GM21367 (cell line): ENCODE results near the gene CACNA2D3.
"Not testable (repeated sequence)": the region's sequence is repeated elsewhere in the genome, so short reads cannot be mapped to it uniquely, and the experiment has no call there.

ENCODE experiments used
- ATAC-seq: cut with Tn5 transposase; IDR thresholded peaks from one replicate; pipeline ENCODE4 v1.9.1; 2021; ENCODE audit not compliant: unreplicated experiment

CACNA2D3 gene

DNA sequence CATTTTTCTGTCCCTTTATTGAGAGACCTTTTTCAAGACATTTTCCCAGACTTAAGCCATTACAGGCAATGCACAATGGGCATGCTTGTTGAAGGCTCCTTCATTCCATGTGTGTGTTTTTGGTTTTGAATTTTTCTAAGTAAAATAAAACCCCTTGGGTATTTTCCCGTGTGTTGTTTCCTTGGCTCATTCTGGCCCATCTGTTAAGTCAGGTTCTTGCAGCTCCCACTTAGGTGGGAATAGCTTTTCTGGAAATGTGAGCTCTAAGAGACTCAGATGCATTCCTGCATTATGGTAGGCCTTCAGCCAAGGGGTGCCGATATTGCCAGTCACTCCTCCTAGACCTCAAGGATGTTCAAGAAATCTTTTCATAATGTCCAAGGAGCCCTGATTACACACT, 314.9 kb downstream of the CACNA2D3 start:
- no peak for ATAC-seq

DNA sequence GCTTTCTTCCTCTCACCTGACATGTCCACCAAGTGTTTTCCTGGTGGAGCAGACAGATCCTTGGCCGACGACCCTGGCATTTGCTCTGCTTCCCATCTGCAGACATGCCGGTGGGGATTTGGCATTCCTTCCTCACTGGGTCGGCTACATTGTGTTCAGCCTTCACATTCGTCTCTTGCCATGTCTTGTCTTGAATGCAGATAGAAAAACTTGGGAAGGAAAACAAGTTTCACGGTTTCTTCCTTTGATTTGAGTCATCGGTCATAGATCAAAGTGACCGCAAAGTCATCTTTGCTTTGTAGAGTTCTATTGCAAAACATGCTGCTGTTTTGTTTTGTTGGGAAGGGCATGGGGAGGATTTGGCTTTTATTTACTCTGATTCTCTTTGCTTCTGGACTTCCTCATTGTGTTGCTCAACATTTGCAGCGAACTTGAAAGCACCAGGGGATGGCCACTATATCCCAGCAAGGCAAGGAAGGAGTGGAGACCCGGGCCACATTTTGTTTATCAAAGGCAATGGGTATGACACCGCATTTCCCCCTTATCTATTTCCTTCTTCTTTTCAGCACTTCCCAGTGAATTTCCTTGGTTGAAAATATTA, 321.3 kb downstream of the CACNA2D3 start:
- ATAC-seq = no peak

DNA sequence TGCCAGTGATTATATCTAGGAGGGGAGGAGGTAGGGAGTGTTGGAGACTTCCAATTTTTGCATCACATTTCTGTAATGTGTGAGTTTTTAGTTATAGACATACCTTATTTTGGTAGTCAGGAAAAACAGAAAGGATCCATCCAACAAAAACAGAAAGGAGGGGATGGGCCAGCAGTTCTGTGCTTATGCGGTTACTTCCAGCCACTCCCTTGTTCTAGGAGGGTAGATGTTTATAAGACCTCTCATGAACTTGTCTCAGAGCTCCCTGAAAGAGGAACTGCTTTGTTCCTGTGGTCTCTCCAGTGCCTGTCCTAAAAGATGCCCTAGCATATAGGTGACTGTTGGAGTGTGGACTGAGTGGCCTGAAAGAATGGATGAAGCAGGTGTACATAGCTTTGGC, 323.3 kb downstream of the CACNA2D3 start:
- no peak for ATAC-seq

DNA sequence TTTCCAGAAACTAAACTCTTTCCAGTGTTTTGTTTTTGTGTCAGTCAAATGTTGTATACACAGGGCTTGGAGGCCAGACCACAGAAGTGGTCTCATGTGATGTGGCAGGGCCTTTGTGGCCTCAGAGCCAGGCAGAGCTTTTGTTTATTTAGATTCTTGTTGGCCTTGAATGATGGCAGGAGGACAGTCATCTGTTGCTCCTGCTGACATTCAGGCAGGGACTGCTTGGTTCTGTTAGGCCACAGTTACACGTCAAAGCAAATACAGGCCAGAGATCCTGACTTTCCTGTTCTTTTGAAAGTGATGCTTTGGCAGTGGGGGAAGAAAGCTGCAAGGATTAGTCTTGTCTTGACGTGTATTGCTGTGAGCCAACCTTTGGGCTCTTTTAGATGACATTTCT, 325.1 kb downstream of the CACNA2D3 start:
- no peak for ATAC-seq

DNA sequence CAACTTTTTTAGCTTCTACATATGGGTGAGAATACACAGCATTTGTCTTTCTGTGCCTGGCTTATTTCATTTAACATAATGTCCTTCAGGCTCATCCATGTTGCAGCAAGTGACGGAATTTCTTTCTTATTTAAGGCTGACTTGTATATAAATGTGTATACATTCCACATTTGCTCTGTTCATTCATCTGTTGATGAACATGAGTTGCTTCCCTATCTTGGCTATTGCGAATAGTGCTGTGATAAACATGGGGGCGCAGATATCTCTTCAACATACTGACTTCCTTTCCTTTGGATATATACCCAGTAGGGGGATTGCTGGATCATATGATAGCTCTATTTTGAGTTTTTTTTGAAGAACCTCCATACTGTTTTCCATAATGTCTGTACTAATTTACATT, 332.5 kb downstream of the CACNA2D3 start:
- no peak for ATAC-seq

DNA sequence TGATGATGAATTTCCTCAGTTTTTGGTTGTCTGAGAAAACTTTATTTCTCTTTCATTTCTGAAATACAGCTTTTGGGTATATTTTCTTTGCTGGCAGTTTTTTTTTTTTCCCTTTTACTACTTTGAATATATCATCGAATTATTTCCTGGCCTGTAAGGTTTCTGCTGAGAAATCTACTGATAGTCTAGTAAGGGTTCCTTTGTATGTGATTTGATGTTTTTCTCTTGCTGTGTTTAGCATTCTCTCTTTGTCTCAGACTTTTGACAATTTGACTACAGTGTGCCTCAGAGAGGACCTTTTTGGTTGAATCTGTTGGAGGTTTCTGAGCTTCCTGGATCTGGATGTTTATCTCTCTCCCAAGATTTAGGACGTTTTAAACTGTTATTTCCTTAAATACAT, 336.0 kb downstream of the CACNA2D3 start:
- no peak for ATAC-seq

DNA sequence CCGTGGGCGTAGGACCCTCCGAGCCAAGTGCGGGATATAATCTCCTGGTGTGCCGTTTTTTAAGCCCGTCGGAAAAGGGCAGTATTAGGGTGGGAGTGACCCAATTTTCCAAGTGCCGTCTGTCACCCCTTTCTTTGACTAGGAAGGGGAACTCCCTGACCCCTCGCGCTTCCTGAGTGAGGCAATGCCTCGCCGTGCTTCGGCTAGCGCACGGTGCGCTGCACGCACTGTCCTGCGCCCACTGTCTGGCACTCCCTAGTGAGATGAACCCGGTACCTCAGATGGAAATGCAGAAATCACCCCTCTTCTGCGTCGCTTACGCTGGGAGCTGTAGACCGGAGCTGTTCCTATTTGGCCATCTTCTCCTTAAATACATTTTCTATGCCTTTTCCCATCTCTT, 342.2 kb downstream of the CACNA2D3 start:
- not testable (repeated sequence) for ATAC-seq

DNA sequence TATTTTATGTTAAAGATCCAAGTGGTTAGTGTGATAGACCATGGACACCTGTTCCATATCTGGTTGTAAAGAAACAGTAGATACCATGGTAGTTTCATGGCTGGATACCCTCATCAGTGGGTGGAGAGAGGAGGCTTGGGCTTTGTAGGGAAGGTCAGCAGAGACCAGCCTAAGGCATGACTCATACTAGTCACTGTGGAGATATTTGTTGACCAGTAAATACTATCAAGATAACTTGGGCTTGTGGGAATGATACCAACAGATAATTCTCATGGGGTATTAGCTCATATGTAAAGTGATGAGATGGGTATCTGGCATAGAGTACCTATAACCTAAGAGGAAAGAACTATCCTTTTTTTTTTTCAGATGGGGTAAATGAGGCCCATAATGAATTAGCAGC, 354.5 kb downstream of the CACNA2D3 start:
- no peak for ATAC-seq

DNA sequence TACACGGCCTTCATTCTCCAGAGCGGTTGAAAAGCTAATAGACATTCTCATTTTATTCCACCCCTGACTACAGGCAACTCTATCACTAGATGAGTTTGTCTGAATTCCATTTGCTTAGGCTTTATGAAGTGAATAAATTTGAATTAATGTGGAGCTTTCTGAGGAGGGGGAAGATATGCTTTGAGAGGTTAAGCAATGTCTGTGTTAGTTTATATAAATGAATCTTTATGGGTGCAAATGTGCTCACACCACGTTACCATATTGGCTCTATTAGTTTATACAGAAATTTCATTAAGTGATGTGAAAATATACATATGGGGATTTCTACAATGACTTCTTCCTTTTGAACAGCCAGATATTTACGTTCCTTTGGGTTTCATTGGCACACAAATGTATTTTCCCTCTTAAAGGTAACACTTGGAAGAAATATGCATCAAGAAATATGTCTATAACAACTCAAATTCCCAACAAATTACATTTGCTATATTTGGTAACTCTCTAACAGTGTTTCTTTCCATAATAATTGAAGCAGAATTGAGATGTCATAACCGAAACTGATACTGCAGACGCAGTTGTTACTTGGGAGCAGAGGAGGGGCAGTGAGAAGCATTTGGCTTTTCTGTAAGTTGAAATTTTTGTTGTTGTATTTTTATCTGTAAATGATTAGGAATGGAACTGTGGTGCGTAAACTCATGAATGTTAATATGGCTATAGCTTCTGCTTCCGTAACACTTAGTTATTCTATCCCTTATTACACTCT, 359.4 kb downstream of the CACNA2D3 start:
- no peak for ATAC-seq

DNA sequence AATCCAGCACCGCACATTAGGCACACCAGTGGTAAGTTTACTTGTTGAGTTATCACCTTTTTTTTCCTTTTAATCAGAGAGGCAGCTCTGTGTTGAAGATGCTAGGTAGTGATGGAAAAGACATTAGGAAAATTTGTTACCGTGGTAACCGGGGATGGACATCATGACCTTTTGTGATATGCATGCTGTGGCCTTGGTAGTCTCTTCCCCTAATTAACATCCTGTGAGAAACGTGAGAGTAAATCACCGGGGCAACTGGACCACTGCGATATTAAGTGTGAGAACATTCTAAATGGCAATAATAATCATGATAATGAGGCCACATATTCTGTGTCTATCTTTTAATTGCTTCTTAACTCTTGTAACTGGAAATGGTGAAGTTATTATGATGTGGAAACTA, 362.0 kb downstream of the CACNA2D3 start:
- no peak for ATAC-seq

DNA sequence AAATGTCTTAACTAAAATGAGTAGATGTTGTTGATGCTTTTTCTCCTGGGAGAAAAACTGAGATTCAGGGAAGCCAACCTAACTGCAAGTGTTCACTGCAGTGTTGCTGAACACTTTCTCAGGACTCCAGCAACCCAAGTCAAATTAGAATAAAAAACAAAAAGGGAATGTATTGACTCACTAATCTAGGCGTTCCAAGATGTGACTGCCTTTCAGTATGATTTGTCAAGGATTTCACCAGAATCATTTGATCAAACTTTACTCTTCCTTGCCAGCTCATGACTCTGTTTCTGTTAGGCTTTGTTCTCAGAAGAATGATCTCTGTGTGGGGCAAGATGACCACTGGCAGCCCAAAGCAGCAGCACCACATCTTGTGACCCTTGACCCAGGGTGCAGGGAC, 364.0 kb downstream of the CACNA2D3 start:
- no peak for ATAC-seq

DNA sequence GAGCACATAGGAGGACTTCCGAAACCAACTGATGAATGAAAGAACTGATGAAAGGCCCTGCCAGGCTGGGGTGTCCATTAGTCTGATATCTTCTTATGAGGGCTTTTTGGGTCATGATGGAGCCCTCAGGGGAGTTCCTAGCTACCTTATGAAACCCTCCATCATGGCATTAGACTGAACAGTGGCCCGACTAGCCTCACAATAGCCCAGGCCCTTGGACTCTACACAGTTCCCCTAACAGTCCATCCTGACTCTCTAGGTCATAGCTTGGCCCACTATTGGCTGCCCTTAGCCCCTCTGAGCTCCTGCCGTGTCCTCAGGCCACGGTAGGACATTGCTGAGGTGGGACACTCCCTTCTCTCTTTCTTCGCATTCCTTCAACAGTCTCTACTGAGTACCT, 365.9 kb downstream of the CACNA2D3 start:
- no peak for ATAC-seq

DNA sequence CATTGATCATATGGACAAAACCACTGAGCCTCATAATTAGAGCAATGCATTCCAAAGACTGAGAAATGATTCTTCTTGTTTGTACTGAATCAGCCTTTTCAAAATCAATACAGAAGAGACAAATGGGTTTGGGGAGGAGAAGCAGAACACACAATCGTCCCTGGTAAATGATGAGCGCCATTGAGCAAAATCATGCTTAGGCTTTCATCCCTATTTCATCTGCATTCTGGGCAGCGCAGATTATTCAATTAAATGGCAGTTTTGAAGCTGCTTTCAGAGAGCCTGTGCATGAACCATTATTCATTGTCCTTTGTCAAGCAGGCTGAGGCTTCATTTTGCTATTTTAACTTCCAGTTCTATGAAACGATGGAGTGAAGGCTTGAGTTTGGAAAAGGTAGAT, 371.9 kb downstream of the CACNA2D3 start:
- no peak for ATAC-seq

DNA sequence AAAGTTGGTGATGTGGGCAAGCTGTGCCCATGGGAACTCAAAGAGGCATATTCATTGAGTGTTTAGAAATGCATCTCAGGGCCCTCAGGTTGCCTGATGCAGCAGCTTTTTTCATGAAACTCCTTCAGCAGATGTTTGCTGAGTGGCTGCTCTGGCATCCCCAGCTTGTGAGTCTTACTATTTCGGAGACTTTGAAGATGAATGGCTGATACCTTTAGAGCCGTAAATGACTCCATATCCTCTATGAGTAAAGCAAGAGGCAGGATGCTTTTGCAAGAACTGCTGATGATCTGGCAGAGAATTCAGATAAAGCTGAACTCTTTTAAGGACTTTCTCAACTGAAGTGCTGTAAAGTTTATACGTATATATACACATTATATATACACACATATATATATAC, 384.3 kb downstream of the CACNA2D3 start:
- no peak for ATAC-seq

DNA sequence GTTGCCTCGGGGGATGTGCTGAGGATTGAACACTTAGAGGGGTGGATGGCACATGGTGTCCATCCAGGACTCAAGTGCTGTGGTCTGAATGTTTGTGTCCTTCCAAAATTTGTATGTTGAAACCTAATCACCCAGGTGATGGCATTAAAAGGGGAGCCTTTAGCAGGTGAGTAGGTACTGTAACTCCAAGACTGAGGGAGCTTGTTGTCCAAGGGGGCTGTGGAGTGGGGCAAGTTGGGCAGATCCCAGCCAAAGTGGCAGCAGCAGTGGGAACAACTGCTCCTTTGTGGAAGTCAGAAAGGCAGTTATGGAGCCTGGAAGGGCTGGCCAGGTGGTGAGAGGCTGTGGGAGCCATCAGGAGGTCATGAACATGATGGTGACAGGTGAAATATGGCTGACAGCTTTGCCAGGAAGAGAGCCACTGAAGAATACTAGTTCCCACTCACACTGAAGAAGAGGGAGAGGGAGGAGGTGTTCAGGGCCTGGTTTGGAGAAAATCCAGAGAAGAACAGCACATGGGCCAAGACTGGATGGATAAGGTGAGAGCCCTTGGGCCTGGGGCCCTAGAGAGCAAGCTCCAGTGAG, 385.6 kb downstream of the CACNA2D3 start:
- no peak for ATAC-seq

DNA sequence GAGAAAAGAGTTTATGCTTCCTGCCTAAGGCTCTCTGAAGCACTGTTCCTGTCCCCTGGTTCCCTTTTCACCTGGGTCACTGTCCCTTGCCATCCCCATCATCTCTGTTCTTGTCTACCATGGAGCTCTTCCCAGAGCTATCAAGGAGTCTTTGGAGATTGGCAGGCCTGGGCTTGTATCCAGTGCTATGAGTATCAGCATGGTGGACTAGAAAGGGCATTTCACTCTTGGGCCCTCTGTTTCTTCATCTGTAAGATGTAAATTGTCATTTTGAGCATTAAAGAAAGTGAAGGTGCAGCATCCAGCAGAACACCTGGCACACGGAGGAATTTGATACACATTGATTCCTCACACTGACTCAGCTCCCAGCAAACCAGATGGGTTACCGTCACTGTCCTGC, 388.2 kb downstream of the CACNA2D3 start:
- no peak for ATAC-seq

DNA sequence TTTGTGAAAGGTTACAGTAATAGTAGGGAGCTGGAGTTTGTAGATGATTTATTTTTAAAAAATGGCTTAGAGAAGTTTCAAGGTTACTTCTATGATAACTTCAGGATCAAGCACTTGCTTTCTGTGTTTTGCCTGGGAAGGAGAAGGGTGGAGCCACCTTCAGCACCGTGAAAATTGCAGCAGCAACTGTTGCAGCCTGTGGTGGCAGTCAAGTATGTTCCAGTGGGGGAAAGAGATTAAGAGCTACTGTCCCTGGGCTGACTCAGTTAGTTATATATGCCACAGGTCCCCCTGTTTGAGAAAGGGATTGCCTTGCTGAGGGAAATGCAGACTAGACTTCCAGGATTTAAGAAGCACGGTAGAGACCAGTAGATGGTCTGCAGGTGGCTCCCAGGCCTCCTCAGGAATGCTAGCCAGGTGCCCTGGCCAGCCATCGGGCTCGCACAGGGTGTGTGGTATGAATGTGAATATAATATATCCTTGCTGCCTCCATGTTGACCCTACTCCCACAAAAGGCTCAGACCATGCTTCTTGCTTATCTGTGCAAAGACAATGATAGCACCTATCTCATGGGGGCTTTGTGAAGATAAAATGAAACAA, 389.5 kb downstream of the CACNA2D3 start:
- ATAC-seq = no peak

DNA sequence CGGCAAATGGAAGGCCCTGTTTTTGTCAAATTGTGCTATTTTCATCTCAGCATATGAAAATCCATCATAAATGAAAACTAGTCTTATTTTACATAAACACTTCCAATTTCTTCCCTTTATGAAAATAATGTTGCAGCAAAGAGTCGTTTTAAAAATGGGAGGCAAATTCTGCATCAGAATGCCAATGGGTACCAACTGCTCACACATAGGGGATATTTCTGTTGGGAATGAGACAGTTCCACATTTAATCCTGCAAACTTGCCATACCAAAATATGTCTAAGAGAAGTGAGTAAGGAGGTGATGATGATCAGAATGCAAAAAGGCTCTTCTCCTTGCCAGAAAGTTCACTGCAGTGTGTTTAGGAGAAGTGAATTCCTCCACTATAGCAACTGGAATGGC, 391.7 kb downstream of the CACNA2D3 start:
- no peak for ATAC-seq

DNA sequence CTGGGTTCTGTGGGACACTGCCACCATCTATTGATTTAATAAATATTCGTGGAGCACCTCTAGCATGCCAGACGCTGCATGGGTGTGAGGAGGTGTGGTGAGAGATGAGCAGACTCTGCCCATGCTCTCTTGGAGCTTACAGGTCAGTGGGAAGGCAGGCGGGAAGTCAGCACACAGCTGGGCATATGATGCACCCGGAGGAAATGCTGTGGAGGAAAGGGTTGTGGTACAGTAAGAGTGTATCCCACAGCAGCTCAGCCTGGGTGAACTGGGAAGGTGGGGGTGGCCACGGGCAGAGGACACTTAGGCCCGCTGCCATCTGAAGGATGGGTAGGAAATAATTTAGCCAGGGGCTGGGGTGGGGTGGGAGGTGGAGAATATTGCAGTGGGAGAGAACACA, 392.1 kb downstream of the CACNA2D3 start:
- ATAC-seq = no peak

DNA sequence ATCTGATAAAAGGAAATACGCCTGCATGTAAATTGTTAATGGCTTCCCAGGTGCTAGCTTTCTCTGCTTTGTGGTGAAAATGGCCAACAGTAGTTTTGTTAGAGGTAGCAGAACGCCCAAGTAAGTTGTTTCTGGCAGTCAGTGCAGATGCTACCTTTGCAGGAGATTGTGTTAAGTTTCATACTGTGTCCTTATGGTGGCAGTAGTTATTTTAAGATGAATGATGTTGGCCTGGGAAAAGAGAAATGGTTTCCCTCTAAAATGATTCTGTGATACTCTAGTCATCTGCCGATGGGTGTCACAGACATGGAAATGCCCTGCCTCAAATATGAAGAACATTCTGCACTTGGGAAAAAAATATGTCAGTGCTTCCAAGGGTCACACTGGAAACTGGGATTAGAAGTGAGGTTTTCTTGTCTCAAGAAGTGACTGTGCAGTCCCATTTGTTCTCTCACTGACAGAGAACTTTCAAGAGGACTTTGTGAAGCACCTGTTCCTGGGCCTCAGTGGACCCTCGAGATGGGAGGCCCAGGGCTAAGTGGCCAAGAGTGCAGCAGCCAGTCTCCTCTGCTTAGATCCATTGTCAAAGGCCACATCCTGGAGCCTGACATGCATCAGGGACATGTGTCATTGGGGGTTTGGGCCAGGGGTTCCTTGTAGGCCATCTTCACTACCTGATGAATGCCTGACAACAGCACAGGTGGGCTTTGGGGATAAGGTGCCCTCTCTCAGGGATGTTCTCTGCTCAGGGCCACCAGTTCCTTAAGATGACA, 393.3 kb downstream of the CACNA2D3 start:
- no peak for ATAC-seq

DNA sequence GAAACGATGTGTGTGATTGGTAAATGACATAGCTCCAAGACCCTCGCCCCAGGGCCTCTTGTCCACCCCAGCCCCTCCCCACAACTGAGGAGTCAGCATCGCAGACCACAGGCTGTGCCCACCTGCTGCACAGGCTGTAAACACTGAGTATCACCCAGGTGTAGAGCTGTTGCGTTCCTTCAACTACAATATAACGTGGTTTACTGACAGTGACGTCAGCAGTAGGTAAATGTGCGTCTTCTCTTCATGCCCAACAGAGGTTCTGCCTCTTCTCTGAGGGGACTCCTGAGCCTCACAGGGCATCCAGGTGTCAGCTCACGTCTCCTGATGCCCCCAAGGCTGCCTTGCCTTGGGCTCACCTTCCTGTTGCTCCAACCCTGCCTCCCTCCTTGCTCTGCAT, 395.1 kb downstream of the CACNA2D3 start:
- ATAC-seq = no peak
